Measurements from ENCODE around the gene DCAKD. TPM values are rescaled to one million over a fixed set of nuclear protein-coding genes. Genes with fewer than 3 reads are reported as not detected.

DCAKD gene, protein sequence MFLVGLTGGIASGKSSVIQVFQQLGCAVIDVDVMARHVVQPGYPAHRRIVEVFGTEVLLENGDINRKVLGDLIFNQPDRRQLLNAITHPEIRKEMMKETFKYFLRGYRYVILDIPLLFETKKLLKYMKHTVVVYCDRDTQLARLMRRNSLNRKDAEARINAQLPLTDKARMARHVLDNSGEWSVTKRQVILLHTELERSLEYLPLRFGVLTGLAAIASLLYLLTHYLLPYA
- 31.3 and 47.4 TPM in 2 replicates for total RNA-seq
- polyA plus RNA-seq: 29.9 and 33.3 TPM in 2 replicates

DNA sequence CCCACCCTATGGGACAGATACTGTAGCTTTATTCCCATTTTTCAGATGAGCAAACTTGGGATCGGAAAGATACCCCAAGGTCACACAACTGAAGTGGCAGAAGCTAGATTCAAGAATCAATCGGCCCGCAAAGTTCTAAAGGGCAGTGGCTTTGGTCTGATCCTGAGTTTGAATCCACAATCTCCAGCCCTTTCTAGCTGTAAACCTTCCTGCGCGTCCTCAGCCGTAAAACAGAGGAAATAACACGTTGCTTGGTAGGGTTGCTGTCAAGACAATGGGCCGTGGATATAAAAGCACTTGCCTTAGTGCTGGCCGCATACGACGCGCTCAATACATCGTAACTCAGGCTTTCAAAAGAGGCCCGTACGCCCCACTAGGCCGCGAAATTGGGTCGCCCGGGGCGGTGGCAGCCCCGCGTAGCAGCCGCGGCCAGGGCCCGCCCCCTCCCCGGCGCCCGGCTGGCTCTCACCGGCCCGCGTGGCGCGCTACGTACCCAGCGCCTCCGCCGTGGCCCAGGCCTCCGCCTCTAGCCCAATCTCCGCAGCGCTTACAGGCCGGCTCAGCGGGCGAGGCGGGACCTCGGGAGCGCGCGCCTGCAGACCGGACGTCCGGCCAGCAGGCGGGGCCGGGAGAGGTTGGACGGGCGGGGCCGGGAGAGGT lies at the start of gene DCAKD:
Gene DCAKD (minus strand): TSS at position 573 of the 660 bp plus-strand sequence. CDS start 16,747 bp downstream, outside the sequence.
- Histone ChIP-seq H3K36me3 (replicated peaks; ENCODE audit: insufficient read depth, low read depth) (no peaks in the 10 kb centered on the region), H3K4me1 (ENCODE audit: insufficient read depth) (peaks cover 9% of the 10 kb centered on the region), H3K27me3 (no peaks in the 10 kb centered on the region), H4K20me1 (ENCODE audit: insufficient read depth, poor library complexity, severe bottlenecking) (peaks cover 5% of the 10 kb centered on the region), H3K27ac (peak within 1 kb of the TSS; percentile 97), H3K79me2 (peaks cover 41% of the 10 kb centered on the region), H3K4me3 (peak within 1 kb of the TSS; percentile 63), H3K4me2 (peak within 1 kb of the TSS; percentile 92), H3K9me3 (ENCODE audit: low read depth) (no peaks in the 10 kb centered on the region), H2AFZ (peak within 1 kb of the TSS; percentile 88), H3K9me2 (replicated peaks; ENCODE audit: insufficient read depth) (no peaks in the 10 kb centered on the region)
- peak; percentile 99 for DNase-seq (ENCODE audit: low spot score)
- WGBS (ENCODE audit: low lambda C conversion rate, missing lambda C conversion rate): under 1% methylated on average over 51 of the region's 56 CpGs
- TF ChIP-seq EZH2phosphoT487 (IDR thresholded peaks at IDR 0.05; ENCODE audit: low read depth, severe bottlenecking, unreplicated experiment) (no peak), EZH2 (IDR thresholded peaks at IDR 0.05; ENCODE audit: borderline replicate concordance) (no peak)
- TF ChIP-seq, protein P1, sequence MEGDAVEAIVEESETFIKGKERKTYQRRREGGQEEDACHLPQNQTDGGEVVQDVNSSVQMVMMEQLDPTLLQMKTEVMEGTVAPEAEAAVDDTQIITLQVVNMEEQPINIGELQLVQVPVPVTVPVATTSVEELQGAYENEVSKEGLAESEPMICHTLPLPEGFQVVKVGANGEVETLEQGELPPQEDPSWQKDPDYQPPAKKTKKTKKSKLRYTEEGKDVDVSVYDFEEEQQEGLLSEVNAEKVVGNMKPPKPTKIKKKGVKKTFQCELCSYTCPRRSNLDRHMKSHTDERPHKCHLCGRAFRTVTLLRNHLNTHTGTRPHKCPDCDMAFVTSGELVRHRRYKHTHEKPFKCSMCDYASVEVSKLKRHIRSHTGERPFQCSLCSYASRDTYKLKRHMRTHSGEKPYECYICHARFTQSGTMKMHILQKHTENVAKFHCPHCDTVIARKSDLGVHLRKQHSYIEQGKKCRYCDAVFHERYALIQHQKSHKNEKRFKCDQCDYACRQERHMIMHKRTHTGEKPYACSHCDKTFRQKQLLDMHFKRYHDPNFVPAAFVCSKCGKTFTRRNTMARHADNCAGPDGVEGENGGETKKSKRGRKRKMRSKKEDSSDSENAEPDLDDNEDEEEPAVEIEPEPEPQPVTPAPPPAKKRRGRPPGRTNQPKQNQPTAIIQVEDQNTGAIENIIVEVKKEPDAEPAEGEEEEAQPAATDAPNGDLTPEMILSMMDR (IDR thresholded peaks at IDR 0.05; ENCODE audit: poor library complexity): no peak

DNA sequence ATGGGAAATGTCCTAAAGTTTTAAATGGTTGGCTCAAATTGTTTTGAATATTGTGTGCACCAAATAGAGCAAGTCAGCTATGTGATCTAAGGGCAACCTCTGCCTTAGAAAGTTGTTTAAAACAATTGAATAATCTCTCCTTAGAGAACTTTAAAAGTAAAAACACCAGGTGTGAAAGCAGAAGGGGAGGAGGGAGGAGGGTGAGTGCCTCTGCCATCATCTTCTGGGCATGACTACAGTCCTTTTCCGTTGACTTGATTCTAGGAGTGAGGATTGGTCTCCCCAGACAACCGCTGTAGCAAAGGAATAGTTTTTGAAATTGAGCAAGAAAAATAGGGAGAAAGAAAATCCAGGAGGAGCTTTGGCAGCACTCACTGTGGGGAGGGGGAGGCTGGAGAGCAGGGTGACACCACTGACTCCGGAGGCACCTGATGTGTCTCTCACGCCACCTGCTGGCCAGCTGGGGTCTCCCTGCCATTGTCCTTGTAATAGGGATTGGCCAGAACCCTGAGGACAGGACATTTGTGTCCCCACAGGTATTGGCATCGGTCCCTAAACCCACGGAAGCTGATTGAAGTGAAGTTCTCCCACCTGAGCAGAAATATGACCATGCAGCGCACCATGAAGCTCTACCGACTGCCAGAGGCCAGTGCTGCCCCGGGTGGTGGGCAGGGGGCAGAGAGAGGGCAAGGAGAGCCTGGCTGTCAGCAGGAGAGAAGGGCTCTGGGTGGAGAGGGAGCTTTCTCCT lies 47.6 kb upstream of the DCAKD start:
- H3K36me3 ChIP-seq (replicated peaks; ENCODE audit: insufficient read depth, low read depth): no peaks in the 10 kb centered on the region
- H3K4me3 ChIP-seq: no peak overlapping the region
- WGBS (ENCODE audit: low lambda C conversion rate, missing lambda C conversion rate): 52% methylated on average over 9 of the region's 9 CpGs
- no peak overlapping the region for H3K4me2 ChIP-seq
- H2AFZ ChIP-seq: no peak overlapping the region
- H3K27ac ChIP-seq: peak overlapping the region; percentile 9
- no peaks in the 10 kb centered on the region for H3K27me3 ChIP-seq
- peaks cover 26% of the 10 kb centered on the region for H3K4me1 ChIP-seq (ENCODE audit: insufficient read depth)
- peak; percentile 93 for DNase-seq (ENCODE audit: low spot score)
- H3K9me2 ChIP-seq (replicated peaks; ENCODE audit: insufficient read depth): no peaks in the 10 kb centered on the region
- peaks cover 3% of the 10 kb centered on the region for H3K79me2 ChIP-seq
- H3K9me3 ChIP-seq (ENCODE audit: low read depth): no peaks in the 10 kb centered on the region
- no peaks in the 10 kb centered on the region for H4K20me1 ChIP-seq (ENCODE audit: insufficient read depth, poor library complexity, severe bottlenecking)
- TF ChIP-seq, protein P1 (IDR thresholded peaks at IDR 0.05; ENCODE audit: poor library complexity): peak; percentile 89
- no peak for TF ChIP-seq EZH2phosphoT487 (IDR thresholded peaks at IDR 0.05; ENCODE audit: low read depth, severe bottlenecking, unreplicated experiment)

DNA sequence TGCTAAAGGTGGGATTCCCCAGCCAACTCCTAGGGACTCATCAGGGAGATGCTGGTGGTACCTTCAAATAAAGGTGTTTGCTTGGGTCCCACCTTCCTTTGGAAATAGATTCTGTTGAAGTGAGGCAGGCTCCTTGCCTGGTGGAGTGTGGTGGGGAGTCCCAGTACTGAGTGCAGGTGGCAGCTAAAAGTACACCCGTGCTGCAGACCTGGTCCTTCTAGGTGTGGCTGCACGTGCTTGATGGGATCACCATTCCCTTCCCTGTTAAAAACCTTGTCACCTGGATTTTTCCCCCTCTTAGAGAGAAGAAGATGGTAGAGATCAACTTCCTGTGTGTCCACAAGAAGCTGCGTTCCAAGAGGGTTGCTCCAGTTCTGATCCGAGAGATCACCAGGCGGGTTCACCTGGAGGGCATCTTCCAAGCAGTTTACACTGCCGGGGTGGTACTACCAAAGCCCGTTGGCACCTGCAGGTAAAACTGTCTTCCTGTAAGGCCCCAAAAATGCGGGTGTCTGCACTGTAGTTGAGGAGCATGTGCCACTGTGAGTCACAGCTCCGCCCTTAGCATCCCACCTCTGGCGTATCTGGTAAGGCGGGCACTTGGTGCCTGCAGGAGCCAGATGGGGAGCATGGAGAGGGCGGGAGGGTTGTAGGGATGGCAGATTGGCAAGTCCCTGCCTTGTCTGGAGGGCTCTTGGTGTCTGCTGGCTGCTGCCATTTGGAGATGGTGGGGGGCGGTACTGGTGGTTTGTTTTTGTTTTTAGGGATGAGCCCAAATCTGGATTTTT lies 46.8 kb upstream of the DCAKD start:
- Histone ChIP-seq H4K20me1 (ENCODE audit: insufficient read depth, poor library complexity, severe bottlenecking) (no peaks in the 10 kb centered on the region), H3K79me2 (peaks cover 3% of the 10 kb centered on the region), H3K4me1 (ENCODE audit: insufficient read depth) (peaks cover 34% of the 10 kb centered on the region), H3K27me3 (no peaks in the 10 kb centered on the region), H3K9me3 (ENCODE audit: low read depth) (no peaks in the 10 kb centered on the region), H3K27ac (peak overlapping the region; percentile 9), H3K36me3 (replicated peaks; ENCODE audit: insufficient read depth, low read depth) (no peaks in the 10 kb centered on the region), H2AFZ (no peak overlapping the region), H3K9me2 (replicated peaks; ENCODE audit: insufficient read depth) (no peaks in the 10 kb centered on the region), H3K4me2 (no peak overlapping the region), H3K4me3 (no peak overlapping the region)
- DNase-seq (ENCODE audit: low spot score): peak; percentile 3
- WGBS (ENCODE audit: low lambda C conversion rate, missing lambda C conversion rate): 91% methylated on average over 13 of the region's 13 CpGs
- TF ChIP-seq EZH2phosphoT487 (IDR thresholded peaks at IDR 0.05; ENCODE audit: low read depth, severe bottlenecking, unreplicated experiment): no peak
- TF ChIP-seq, protein P1 (IDR thresholded peaks at IDR 0.05; ENCODE audit: poor library complexity): no peak
- no peak for TF ChIP-seq EZH2 (IDR thresholded peaks at IDR 0.05; ENCODE audit: borderline replicate concordance)
